Mesothelial cell of epicardium (in vitro differentiated cells): Measurements from ENCODE around the gene MXRA8. TPM values are rescaled to one million over a fixed set of nuclear protein-coding genes. Genes with fewer than 3 reads are reported as not detected.

Source experiments
- DNase-seq, 2 experiments: peaks; one replicate each; pipeline ENCODE4 v3.0.0; 2021; ENCODE audit warnings: low spot score in 2 of 2; ENCODE audit not compliant: unreplicated experiment in 2 of 2
- H3K27ac Mint-ChIP-seq: 2 replicates; pipeline ENCODE4 v1.8.0; 2021; ENCODE audit warnings: mixed read lengths
- H3K27me3 Mint-ChIP-seq: 2 replicates; pipeline ENCODE4 v1.8.0; 2021; ENCODE audit warnings: low read depth, mixed read lengths
- H3K36me3 Mint-ChIP-seq: 2 replicates; pipeline ENCODE4 v1.8.0; 2021; ENCODE audit warnings: mixed read lengths
- H3K4me1 Mint-ChIP-seq: 2 replicates; pipeline ENCODE4 v1.8.0; 2021; ENCODE audit warnings: mixed read lengths
- H3K4me3 Mint-ChIP-seq: 2 replicates; pipeline ENCODE4 v1.8.0; 2021; ENCODE audit warnings: mild to moderate bottlenecking, moderate library complexity, mixed read lengths
- H3K9me3 Mint-ChIP-seq: 2 replicates; pipeline ENCODE4 v1.8.0; 2021; ENCODE audit warnings: mixed read lengths
- CTCF ChIP-seq: fragments of 200-600 bp; sonication (generic); IDR thresholded peaks from one replicate; pipeline ENCODE4 v1.5.0; 2021; ENCODE audit warnings: antibody characterized with exemption; ENCODE audit not compliant: unreplicated experiment
- total RNA-seq: library from RNA; stranded (reverse); gene quantifications from 3 replicates; pipeline ENCODE4 v1.2.1, GENCODE V29; 2021

Gene MXRA8
- total RNA-seq, 1 donor from 2014 or later, result 157 TPM

GRCh38 chr1:1340185-1340584, 18.2 kb downstream of the MXRA8 start:
- no peak overlapping the region for H3K27ac Mint-ChIP-seq
- no peak for TF ChIP-seq CTCF

GRCh38 chr1:1338278-1338677, 20.1 kb downstream of the MXRA8 start:
- Mint-ChIP-seq H3K27ac (no peak overlapping the region), H3K4me3 (no peak overlapping the region), H3K9me3 (no peaks in the 10 kb centered on the region), H3K27me3 (no peaks in the 10 kb centered on the region), H3K4me1 (no peaks in the 10 kb centered on the region), H3K36me3 (peaks cover 18% of the 10 kb centered on the region)
- no peak for DNase-seq
- no peak for TF ChIP-seq CTCF

More at GRCh38 chr1:1340185-1340584, 18.2 kb downstream of the MXRA8 start:
- Mint-ChIP-seq H3K36me3 (peaks cover 18% of the 10 kb centered on the region), H3K4me3 (no peak overlapping the region), H3K9me3 (no peaks in the 10 kb centered on the region), H3K27me3 (no peaks in the 10 kb centered on the region), H3K4me1 (no peaks in the 10 kb centered on the region)
- DNase-seq, result no peak

GRCh38 chr1:1337793-1338147, 20.6 kb downstream of the MXRA8 start:
- Mint-ChIP-seq H3K27ac (no peak overlapping the region), H3K9me3 (no peaks in the 10 kb centered on the region), H3K4me3 (no peak overlapping the region), H3K27me3 (no peaks in the 10 kb centered on the region), H3K4me1 (no peaks in the 10 kb centered on the region), H3K36me3 (peaks cover 18% of the 10 kb centered on the region)
- DNase-seq, result no peak
- TF ChIP-seq CTCF, result no peak

GRCh38 chr1:1336931-1337792, 21.2 kb downstream of the MXRA8 start:
- H3K27ac Mint-ChIP-seq, result no peak overlapping the region
- H3K27me3 Mint-ChIP-seq, result no peaks in the 10 kb centered on the region
- H3K4me1 Mint-ChIP-seq, result no peaks in the 10 kb centered on the region
- no peaks in the 10 kb centered on the region for H3K9me3 Mint-ChIP-seq
- no peak for TF ChIP-seq CTCF
- H3K4me3 Mint-ChIP-seq, result no peak overlapping the region
- DNase-seq, result no peak
- H3K36me3 Mint-ChIP-seq, result peaks cover 18% of the 10 kb centered on the region

- TF ChIP-seq CTCF, result no peak
- DNase-seq, result no peak
- no peaks in the 10 kb centered on the region for H3K9me3 Mint-ChIP-seq
- H3K27ac Mint-ChIP-seq, result no peak overlapping the region
- H3K4me3 Mint-ChIP-seq, result no peak overlapping the region
- H3K36me3 Mint-ChIP-seq, result peaks cover 18% of the 10 kb centered on the region
- H3K4me1 Mint-ChIP-seq, result no peaks in the 10 kb centered on the region
- H3K27me3 Mint-ChIP-seq, result no peaks in the 10 kb centered on the region
These were observed 21.9 kb downstream of the MXRA8 start for GRCh38 chr1:1336446-1336845.
